CD4-positive, alpha-beta memory T cell (primary cell): ENCODE measurements around the gene GTF2A1. TPM values are rescaled to one million over a fixed set of nuclear protein-coding genes. Genes with fewer than 3 reads are reported as not detected.

Experiments used
- CTCF ChIA-PET: fragments of 350-600 bp; sonication (Branson Sonifier 250); formaldehyde crosslinking; loops from one replicate; lab custom pipeline; 2021; ENCODE audit warnings: inconsistent platforms; ENCODE audit not compliant: partially characterized antibody; lab: Charles Lee
- POLR2A ChIA-PET: fragments of 350-600 bp; sonication (Branson Sonifier 250); formaldehyde crosslinking; loops from one replicate; lab custom pipeline; 2021; ENCODE audit not compliant: partially characterized antibody; lab: Charles Lee
- DNase-seq, 5 donors: peaks; one replicate each; pipeline versions ENCODE4 v3.0.0 to v3.0.0-alpha.2; 2020 to 2022; ENCODE audit warnings: mixed read lengths in 1 of 5
- H3K27ac ChIP-seq: one replicate; pipeline ENCODE4 v1.7.0; 2013; ENCODE audit warnings: low read depth, low read length
- H3K27me3 ChIP-seq: 2 replicates; pipeline ENCODE4 v1.7.0; 2013; ENCODE audit warnings: mild to moderate bottlenecking, low read length, moderate library complexity; ENCODE audit not compliant: insufficient read depth
- H3K36me3 ChIP-seq: 2 replicates; pipeline ENCODE4 v1.7.0; 2013; ENCODE audit warnings: mild to moderate bottlenecking, low read length, moderate library complexity; ENCODE audit not compliant: insufficient read depth
- H3K4me1 ChIP-seq: 2 replicates; pipeline ENCODE4 v1.7.0; 2013; ENCODE audit warnings: mild to moderate bottlenecking, low read length, moderate library complexity; ENCODE audit not compliant: insufficient read depth
- H3K4me3 ChIP-seq, 2 donors: one replicate each; pipeline ENCODE4 v1.7.0; 2013; ENCODE audit warnings: low read length in 2 of 2, mild to moderate bottlenecking in 1 of 2
- H3K9me3 ChIP-seq, 2 donors: one replicate each; pipeline ENCODE4 v1.7.0; 2013; ENCODE audit warnings: low read length in 2 of 2, control low read depth in 1 of 2; ENCODE audit not compliant: control insufficient read depth in 1 of 2
- H3K27ac Mint-ChIP-seq, 7 donors: one replicate each; pipeline ENCODE4 v1.8.0; 2020 to 2021; ENCODE audit warnings: mixed read lengths in 7 of 7, mild to moderate bottlenecking in 6 of 7, inconsistent platforms in 3 of 7, moderate library complexity in 3 of 7
- H3K27me3 Mint-ChIP-seq, 2 donors: one replicate each; pipeline ENCODE4 v1.8.0; 2020 to 2021; ENCODE audit warnings: mixed read lengths in 2 of 2
- H3K36me3 Mint-ChIP-seq, 2 donors: one replicate each; pipeline ENCODE4 v1.8.0; 2020 to 2021; ENCODE audit warnings: mixed read lengths in 2 of 2, inconsistent platforms in 1 of 2, mild to moderate bottlenecking in 1 of 2
- H3K4me1 Mint-ChIP-seq, 4 donors: one replicate each; pipeline ENCODE4 v1.8.0; 2020 to 2021; ENCODE audit warnings: mixed read lengths in 4 of 4, mild to moderate bottlenecking in 1 of 4
- H3K4me3 Mint-ChIP-seq, 8 donors: one replicate each; pipeline ENCODE4 v1.8.0; 2020 to 2021; ENCODE audit warnings: mixed read lengths in 8 of 8, mild to moderate bottlenecking in 7 of 8, moderate library complexity in 6 of 8, inconsistent platforms in 3 of 8
- H3K9me3 Mint-ChIP-seq, 8 donors: one replicate each; pipeline ENCODE4 v1.8.0; 2020 to 2021; ENCODE audit warnings: mixed read lengths in 8 of 8, mild to moderate bottlenecking in 5 of 8, inconsistent platforms in 3 of 8, moderate library complexity in 1 of 8
- intact Hi-C: fragments of 100-400 bp; cut with micrococcal nuclease; formaldehyde crosslinking; loops from one replicate; pipeline ENCODE4 v1.15.1; 2023
- polyA plus RNA-seq, 2 donors: library from polyadenylated mRNA; unstranded; fragments of 300-500 nt; fragmentation: Illumina TruSeq; gene quantifications; one replicate each; pipeline ENCODE4 v1.2.3, GENCODE V29; 2021
- total RNA-seq, 2 experiments: library from RNA; stranded (reverse); gene quantifications; one replicate each; pipeline ENCODE4 v1.2.3, GENCODE V29; 2021

Gene GTF2A1
- total and polyA plus RNA-seq, 4 experiments from 2014 or later: 8.9 to 40.8 (median 22.7) TPM

DNA sequence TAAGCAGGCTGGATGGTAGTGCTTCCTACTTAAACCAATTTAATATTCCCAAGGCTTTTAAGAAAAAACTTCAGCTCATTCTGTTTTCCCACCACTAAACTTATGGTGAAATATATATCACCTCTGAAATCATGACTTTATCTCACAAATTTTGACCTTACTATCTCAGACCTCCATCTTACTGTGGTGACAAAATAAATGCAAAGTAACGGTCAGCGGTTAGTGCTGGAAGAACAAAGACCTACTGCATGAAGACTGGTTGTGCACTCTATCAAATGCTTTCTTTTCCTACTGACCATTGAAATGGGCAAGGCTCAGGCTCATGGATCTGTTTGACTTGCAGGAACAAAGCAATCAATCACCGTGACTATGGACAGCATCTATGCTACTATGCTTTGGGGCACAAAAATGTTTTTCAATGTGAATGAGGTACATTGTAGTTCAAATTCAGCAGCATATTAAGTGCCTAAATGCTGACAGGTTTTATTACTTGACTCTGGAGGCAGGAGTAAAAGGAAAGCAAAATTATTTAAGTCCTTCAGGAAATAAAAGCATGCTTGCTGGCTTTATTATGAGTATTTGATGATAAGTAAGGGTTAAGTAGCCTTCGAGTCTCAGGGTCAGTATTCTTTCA, 43.1 kb upstream of the GTF2A1 start:
- no peaks in the 10 kb centered on the region for H3K36me3 Mint-ChIP-seq
- Histone ChIP-seq H3K4me3 (no peak overlapping the region), H3K27ac (no peak overlapping the region), H3K4me1 (no peaks in the 10 kb centered on the region), H3K9me3 (no peaks in the 10 kb centered on the region), H3K36me3 (no peaks in the 10 kb centered on the region), H3K27me3 (no peaks in the 10 kb centered on the region)
- no peak for DNase-seq
- no peaks in the 10 kb centered on the region for H3K9me3 Mint-ChIP-seq
- POLR2A ChIA-PET: no interaction called here
- H3K4me3 Mint-ChIP-seq: no peak overlapping the region
- H3K27ac Mint-ChIP-seq: no peak overlapping the region
- CTCF ChIA-PET: interaction anchor here (1.2 kb wide), 1 partner anchor 9 kb away, joined by 3 read pairs; no protein-coding TSS in a partner anchor
- peaks cover 0 to 5% (median 0%) of the 10 kb centered on the region in 4 donors for H3K4me1 Mint-ChIP-seq
- peaks cover 24 to 32% of the 10 kb centered on the region in 2 donors for H3K27me3 Mint-ChIP-seq
- intact Hi-C loops: no loop called here

DNA sequence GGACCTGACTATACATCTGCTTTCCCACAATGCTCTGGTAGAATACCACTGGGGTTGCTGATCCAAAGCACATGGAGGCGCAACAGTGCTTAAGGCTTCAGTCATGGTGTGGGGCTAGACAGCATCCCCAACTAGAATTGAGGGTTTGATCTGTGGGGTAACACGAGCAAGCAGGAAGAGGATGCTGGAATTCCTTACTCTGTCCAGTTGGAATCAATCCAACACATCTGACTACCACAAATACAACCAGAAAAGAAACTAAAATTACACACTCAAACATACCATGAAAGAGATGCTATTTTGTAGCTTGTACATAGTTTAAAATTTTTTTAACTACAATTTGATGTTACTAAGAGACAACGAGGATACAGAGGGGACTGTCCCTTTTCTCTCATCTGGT, 40.4 kb upstream of the GTF2A1 start:
- peaks cover 19 to 24% of the 10 kb centered on the region in 2 donors for H3K27me3 Mint-ChIP-seq
- H3K36me3 Mint-ChIP-seq: no peaks in the 10 kb centered on the region
- H3K27ac Mint-ChIP-seq: no peak overlapping the region
- H3K9me3 Mint-ChIP-seq: no peaks in the 10 kb centered on the region
- Histone ChIP-seq H3K4me1 (no peaks in the 10 kb centered on the region), H3K4me3 (no peak overlapping the region), H3K27ac (no peak overlapping the region), H3K36me3 (no peaks in the 10 kb centered on the region), H3K9me3 (no peaks in the 10 kb centered on the region), H3K27me3 (no peaks in the 10 kb centered on the region)
- DNase-seq: no peak
- ChIA-PET CTCF (no interaction called here), POLR2A (no interaction called here)
- no peaks in the 10 kb centered on the region for H3K4me1 Mint-ChIP-seq
- intact Hi-C loops: no loop called here
- H3K4me3 Mint-ChIP-seq: no peak overlapping the region

DNA sequence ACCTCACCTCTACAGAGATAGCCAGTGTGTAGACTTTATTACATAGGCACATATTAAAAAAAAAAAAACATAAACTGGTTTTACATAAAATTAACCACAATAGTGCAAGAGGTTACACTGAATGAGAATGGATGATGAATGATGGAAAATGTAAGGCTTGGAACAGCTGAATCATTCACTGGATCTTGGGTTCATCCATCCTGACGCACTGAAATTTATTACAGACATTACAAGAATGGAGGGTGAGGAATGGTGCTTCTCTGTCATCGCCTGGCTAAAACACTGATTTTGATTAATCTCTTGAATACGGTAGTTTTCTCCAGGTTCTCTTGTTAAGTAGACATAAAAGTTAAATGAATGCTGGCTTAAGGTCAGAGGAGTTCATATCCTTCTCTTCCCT, 40.0 kb upstream of the GTF2A1 start:
- Histone ChIP-seq H3K36me3 (no peaks in the 10 kb centered on the region), H3K27ac (no peak overlapping the region), H3K9me3 (no peaks in the 10 kb centered on the region), H3K4me1 (no peaks in the 10 kb centered on the region), H3K4me3 (no peak overlapping the region), H3K27me3 (no peaks in the 10 kb centered on the region)
- H3K4me1 Mint-ChIP-seq: no peaks in the 10 kb centered on the region
- intact Hi-C loops: no loop called here
- no peak overlapping the region for H3K27ac Mint-ChIP-seq
- CTCF ChIA-PET: interaction anchor here (1.0 to 1.1 kb wide), 2 partner anchors 11 to 194 kb away, joined by 3 to 5 read pairs; no protein-coding TSS in a partner anchor
- H3K36me3 Mint-ChIP-seq: no peaks in the 10 kb centered on the region
- no peaks in the 10 kb centered on the region for H3K9me3 Mint-ChIP-seq
- H3K27me3 Mint-ChIP-seq: peaks cover 20 to 23% of the 10 kb centered on the region in 2 donors
- DNase-seq: no peak
- POLR2A ChIA-PET: no interaction called here
- no peak overlapping the region for H3K4me3 Mint-ChIP-seq

DNA sequence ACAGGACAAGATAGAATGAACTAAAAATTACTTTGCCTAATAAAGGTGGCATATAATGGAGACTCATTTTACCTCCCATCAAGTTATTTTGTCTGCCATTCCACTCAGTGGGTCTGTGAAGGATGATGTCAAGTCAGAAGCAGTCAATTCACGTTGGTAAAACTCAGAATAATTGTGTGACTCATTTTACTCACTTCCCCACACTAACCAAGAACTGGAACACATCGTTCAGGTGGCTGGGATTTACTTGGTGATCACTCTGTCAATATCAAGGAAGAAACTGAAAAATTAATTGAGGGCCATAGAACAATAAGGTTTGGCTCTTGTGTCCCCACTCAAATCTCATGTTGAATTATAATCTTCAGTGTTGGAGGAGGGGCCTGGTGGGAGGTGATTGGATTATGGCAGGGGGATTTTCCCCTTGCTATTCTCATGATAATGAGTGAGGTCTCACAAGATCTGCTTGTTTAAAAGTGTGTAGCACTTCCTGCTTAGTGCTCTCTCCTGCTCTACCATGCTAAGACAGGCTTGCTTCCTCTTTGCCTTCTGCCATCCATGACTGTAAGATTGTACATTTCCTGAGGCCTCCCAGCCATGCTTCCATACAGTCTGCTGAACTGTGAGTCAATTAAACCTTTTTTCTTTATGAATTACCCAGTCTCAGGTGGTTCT, 35.7 kb upstream of the GTF2A1 start:
- H3K4me1 ChIP-seq: no peaks in the 10 kb centered on the region
- Mint-ChIP-seq H3K27ac (peak overlapping the region in 1 of 7 donors; percentile 12), H3K4me3 (no peak overlapping the region), H3K27me3 (peaks cover 11 to 17% of the 10 kb centered on the region in 2 donors), H3K9me3 (peaks cover 0 to 2% (median 0%) of the 10 kb centered on the region in 8 donors), H3K36me3 (no peaks in the 10 kb centered on the region), H3K4me1 (no peaks in the 10 kb centered on the region)
- intact Hi-C loops: no loop called here
- no peaks in the 10 kb centered on the region for H3K9me3 ChIP-seq
- H3K36me3 ChIP-seq: no peaks in the 10 kb centered on the region
- no peaks in the 10 kb centered on the region for H3K27me3 ChIP-seq
- no peak overlapping the region for H3K4me3 ChIP-seq
- H3K27ac ChIP-seq: no peak overlapping the region
- CTCF ChIA-PET: no interaction called here
- DNase-seq: no peak
- POLR2A ChIA-PET: no interaction called here

DNA sequence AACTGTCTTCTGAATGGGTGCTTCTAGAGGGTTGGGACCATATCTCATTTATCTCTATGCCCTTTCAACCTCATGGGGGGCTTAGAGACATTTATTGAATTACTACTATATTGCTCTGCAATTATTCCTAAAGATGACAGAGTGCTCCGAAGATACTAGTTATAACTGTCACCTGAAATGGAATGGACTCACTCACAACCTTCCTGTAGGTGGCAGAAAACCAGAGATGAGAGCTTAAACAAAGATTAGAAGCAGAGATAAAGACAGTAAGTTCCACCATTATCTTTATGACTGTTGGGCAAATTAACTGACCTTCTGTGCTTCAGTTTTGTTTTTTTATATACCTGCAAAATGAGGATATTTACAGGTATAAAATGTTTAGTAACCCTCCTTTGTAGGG, 31.5 kb upstream of the GTF2A1 start:
- DNase-seq: no peak
- no peak overlapping the region for H3K4me3 Mint-ChIP-seq
- H3K27ac Mint-ChIP-seq: no peak overlapping the region
- no peaks in the 10 kb centered on the region for H3K4me1 Mint-ChIP-seq
- no peaks in the 10 kb centered on the region for H3K36me3 Mint-ChIP-seq
- H3K9me3 Mint-ChIP-seq: peaks cover 0 to 2% (median 0%) of the 10 kb centered on the region in 8 donors
- H3K27ac ChIP-seq: no peak overlapping the region
- ChIA-PET POLR2A (no interaction called here), CTCF (interaction anchor here (1.3 to 1.5 kb wide), 2 partner anchors 9 to 19 kb away, joined by 3 read pairs; no protein-coding TSS in a partner anchor)
- intact Hi-C loops: no loop called here
- H3K4me3 ChIP-seq: no peak overlapping the region
- H3K36me3 ChIP-seq: no peaks in the 10 kb centered on the region
- no peaks in the 10 kb centered on the region for H3K9me3 ChIP-seq
- peaks cover 2 to 7% of the 10 kb centered on the region in 2 donors for H3K27me3 Mint-ChIP-seq
- no peaks in the 10 kb centered on the region for H3K4me1 ChIP-seq
- H3K27me3 ChIP-seq: no peaks in the 10 kb centered on the region

DNA sequence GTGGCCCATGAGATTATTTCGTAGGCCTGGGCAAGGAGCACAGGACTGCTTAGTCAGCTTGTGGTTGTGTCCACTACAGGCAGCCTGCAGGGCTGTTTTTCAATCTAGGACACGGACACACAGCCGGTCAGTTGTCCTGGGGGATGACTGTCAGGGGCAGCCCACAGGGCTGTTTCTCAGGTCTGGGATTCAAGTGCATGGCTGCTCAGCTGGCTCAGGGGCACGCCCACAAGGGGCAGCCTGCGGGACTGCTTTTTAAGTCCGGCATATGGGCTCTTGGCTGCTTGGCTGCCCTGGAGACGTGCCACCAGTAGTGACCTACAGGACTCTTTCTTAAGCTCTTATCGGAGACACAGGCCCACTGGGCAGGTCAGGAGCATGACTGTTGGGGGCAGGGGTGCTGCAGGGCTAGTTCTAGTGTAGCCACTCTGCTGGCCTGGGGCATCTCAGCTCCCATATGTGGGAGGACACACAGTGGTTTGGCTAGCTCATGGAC, 26.6 kb upstream of the GTF2A1 start:
- Histone ChIP-seq H3K9me3 (no peaks in the 10 kb centered on the region), H3K27me3 (no peaks in the 10 kb centered on the region), H3K36me3 (no peaks in the 10 kb centered on the region), H3K4me1 (no peaks in the 10 kb centered on the region), H3K27ac (no peak overlapping the region), H3K4me3 (no peak overlapping the region)
- Mint-ChIP-seq H3K4me1 (no peaks in the 10 kb centered on the region), H3K36me3 (no peaks in the 10 kb centered on the region), H3K4me3 (no peak overlapping the region), H3K27ac (no peak overlapping the region), H3K9me3 (peaks cover 0 to 27% (median 16%) of the 10 kb centered on the region in 8 donors), H3K27me3 (peaks cover 0 to 6% of the 10 kb centered on the region in 2 donors)
- ChIA-PET CTCF (interaction anchor here (0.5 kb wide), 1 partner anchor 23 kb away, joined by 4 read pairs; no protein-coding TSS in a partner anchor), POLR2A (no interaction called here)
- intact Hi-C loops: no loop called here
- no peak for DNase-seq

DNA sequence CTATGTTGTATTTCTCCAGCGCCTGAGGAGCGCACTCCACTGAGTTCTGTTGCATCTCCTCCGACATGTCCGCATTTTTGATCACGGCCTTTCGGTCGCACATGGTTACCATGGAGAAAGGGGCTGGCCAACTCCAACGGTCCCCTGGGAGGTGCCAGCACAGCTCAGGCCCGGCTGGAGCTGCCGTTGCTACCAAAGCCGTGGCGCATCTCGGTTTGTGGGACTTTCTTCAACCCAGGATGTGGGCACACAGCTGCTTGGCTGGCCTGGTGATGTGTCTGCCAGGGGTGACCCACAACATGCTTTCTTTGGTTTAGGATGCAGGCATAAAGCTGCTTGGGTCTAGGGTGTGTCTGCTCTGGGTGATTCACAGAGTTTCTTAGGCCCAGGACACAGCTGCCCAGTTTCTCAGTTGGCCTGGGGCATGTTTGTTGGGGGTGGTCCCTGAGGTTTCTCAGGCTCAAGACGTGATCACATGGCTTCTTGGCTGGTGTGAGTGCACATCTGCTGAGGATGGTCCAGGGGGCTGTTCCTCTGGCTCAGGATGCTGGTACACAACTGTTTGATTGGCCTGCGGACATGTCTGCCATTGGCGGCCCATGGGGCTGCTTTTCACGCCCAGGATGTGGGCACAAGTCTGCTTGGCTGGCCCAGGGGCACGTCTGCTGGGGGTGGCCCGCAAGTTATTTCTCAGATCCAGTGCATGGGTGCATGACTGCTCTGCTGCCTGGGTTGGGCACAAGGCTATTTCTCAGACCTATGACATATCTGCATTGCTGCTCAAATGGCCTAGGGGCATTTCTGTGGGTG, 25.9 kb upstream of the GTF2A1 start:
- H3K27me3 Mint-ChIP-seq: peaks cover 0 to 3% of the 10 kb centered on the region in 2 donors
- Histone ChIP-seq H3K9me3 (no peaks in the 10 kb centered on the region), H3K36me3 (no peaks in the 10 kb centered on the region), H3K27me3 (peaks cover 4% of the 10 kb centered on the region), H3K4me3 (no peak overlapping the region), H3K27ac (no peak overlapping the region), H3K4me1 (no peaks in the 10 kb centered on the region)
- no peak overlapping the region for H3K27ac Mint-ChIP-seq
- ChIA-PET CTCF (no interaction called here), POLR2A (no interaction called here)
- intact Hi-C loops: no loop called here
- no peaks in the 10 kb centered on the region for H3K4me1 Mint-ChIP-seq
- no peaks in the 10 kb centered on the region for H3K36me3 Mint-ChIP-seq
- no peak for DNase-seq
- no peak overlapping the region for H3K4me3 Mint-ChIP-seq
- H3K9me3 Mint-ChIP-seq: peaks cover 0 to 30% (median 17%) of the 10 kb centered on the region in 8 donors
